Measurements from ENCODE around the gene MRPL11. TPM values are rescaled to one million over a fixed set of nuclear protein-coding genes. Genes with fewer than 3 reads are reported as not detected.
A peak's percentile ranks its signal among the peaks of the same experiment; 100 is the strongest.
"Not testable (repeated sequence)": the region's sequence is repeated elsewhere in the genome, so short reads cannot be mapped to it uniquely, and the experiment has no call there.

MRPL11 gene
- total and polyA plus RNA-seq, 4 donors: 32.7 to 56.8 (median 41.2) TPM

GRCh38 chr11:66466225-66467033 is 27.8 kb upstream of the MRPL11 start, which contains the start of gene PELI3:
Gene PELI3 (plus strand): TSS chr11:66466905. CDS start chr11:66468129, 1,224 bp downstream.
- H3K27ac ChIP-seq (ENCODE audit: low read depth in 1 of 2, low read length in 1 of 2): peak within 1 kb of the TSS; percentile 11 to 35
- ATAC-seq (ENCODE audit: insufficient read depth, low FRiP score) (peak; percentile 95), DNase-seq (peak; percentile 96 to 98 (median 97))
- H3K4me1 ChIP-seq (ENCODE audit: control insufficient read depth in 5 of 5, insufficient read depth in 5 of 5, low read length in 5 of 5): peaks cover 0 to 11% (median 6%) of the 10 kb centered on the region in 5 donors
- H3K9ac ChIP-seq (ENCODE audit: insufficient read depth in 1 of 2, low read length in 2 of 2): peak within 1 kb of the TSS; percentile 42 to 55
- TF ChIP-seq CTCF (IDR thresholded peaks at IDR 0.05; ENCODE audit: control extremely low read depth, extremely low read depth): no peak
- no peaks in the 10 kb centered on the region for H3K27me3 ChIP-seq (ENCODE audit: control insufficient read depth in 3 of 3, insufficient read depth in 3 of 3, low read length in 2 of 3)
- H3K4me3 ChIP-seq: peak within 1 kb of the TSS; percentile 43
- WGBS, 2 donors: 1% methylated on average over 41 to 63 of the region's 63 CpGs
- peaks cover 0 to 5% (median 2%) of the 10 kb centered on the region in 4 donors for H3K36me3 ChIP-seq (ENCODE audit: control insufficient read depth in 4 of 4, insufficient read depth in 4 of 4, low read length in 4 of 4)
- no peaks in the 10 kb centered on the region for H3K9me3 ChIP-seq (ENCODE audit: control insufficient read depth in 4 of 4, insufficient read depth in 3 of 4, low read length in 3 of 4)

GRCh38 chr11:66465373-66466224 is 27.0 kb upstream of the MRPL11 start:
- no peak overlapping the region for H3K27ac ChIP-seq (ENCODE audit: low read depth in 1 of 2, low read length in 1 of 2)
- no peak for DNase-seq
- WGBS, 2 donors: 45 to 49% methylated on average over 18 to 19 of the region's 19 CpGs
- peaks cover 0 to 11% (median 6%) of the 10 kb centered on the region in 5 donors for H3K4me1 ChIP-seq (ENCODE audit: control insufficient read depth in 5 of 5, insufficient read depth in 5 of 5, low read length in 5 of 5)
- no peak for ATAC-seq (ENCODE audit: insufficient read depth, low FRiP score)
- H3K9me3 ChIP-seq (ENCODE audit: control insufficient read depth in 4 of 4, insufficient read depth in 3 of 4, low read length in 3 of 4): no peaks in the 10 kb centered on the region
- H3K9ac ChIP-seq (ENCODE audit: insufficient read depth in 1 of 2, low read length in 2 of 2): peak overlapping the region in 1 of 2 donors; percentile 42
- H3K27me3 ChIP-seq (ENCODE audit: control insufficient read depth in 3 of 3, insufficient read depth in 3 of 3, low read length in 2 of 3): no peaks in the 10 kb centered on the region
- no peak overlapping the region for H3K4me3 ChIP-seq
- no peak for TF ChIP-seq CTCF (IDR thresholded peaks at IDR 0.05; ENCODE audit: control extremely low read depth, extremely low read depth)
- H3K36me3 ChIP-seq (ENCODE audit: control insufficient read depth in 4 of 4, insufficient read depth in 4 of 4, low read length in 4 of 4): peaks cover 0 to 5% (median 2%) of the 10 kb centered on the region in 4 donors

GRCh38 chr11:66464916-66465315 is 26.3 kb upstream of the MRPL11 start:
- Histone ChIP-seq H3K27me3 (ENCODE audit: control insufficient read depth in 3 of 3, insufficient read depth in 3 of 3, low read length in 2 of 3) (no peaks in the 10 kb centered on the region), H3K36me3 (ENCODE audit: control insufficient read depth in 4 of 4, insufficient read depth in 4 of 4, low read length in 4 of 4) (peaks cover 0 to 5% (median 0%) of the 10 kb centered on the region in 4 donors), H3K4me3 (no peak overlapping the region), H3K4me1 (ENCODE audit: control insufficient read depth in 5 of 5, insufficient read depth in 5 of 5, low read length in 5 of 5) (peaks cover 0 to 11% (median 6%) of the 10 kb centered on the region in 5 donors), H3K27ac (ENCODE audit: low read depth in 1 of 2, low read length in 1 of 2) (no peak overlapping the region), H3K9ac (ENCODE audit: insufficient read depth in 1 of 2, low read length in 2 of 2) (no peak overlapping the region), H3K9me3 (ENCODE audit: control insufficient read depth in 4 of 4, insufficient read depth in 3 of 4, low read length in 3 of 4) (no peaks in the 10 kb centered on the region)
- ATAC-seq (ENCODE audit: insufficient read depth, low FRiP score): no peak
- 60 to 100% methylated on average over 1 of the region's 1 CpG for WGBS, 2 donors
- TF ChIP-seq CTCF (IDR thresholded peaks at IDR 0.05; ENCODE audit: control extremely low read depth, extremely low read depth): no peak
- DNase-seq: no peak

- DNase-seq; H3K4me3 ChIP-seq; H3K9ac ChIP-seq (ENCODE audit: insufficient read depth in 1 of 2, low read length in 2 of 2); H3K27ac ChIP-seq (ENCODE audit: low read depth in 1 of 2, low read length in 1 of 2); H3K9me3 ChIP-seq (ENCODE audit: control insufficient read depth in 4 of 4, insufficient read depth in 3 of 4, low read length in 3 of 4); H3K27me3 ChIP-seq (ENCODE audit: control insufficient read depth in 3 of 3, insufficient read depth in 3 of 3, low read length in 2 of 3); H3K36me3 ChIP-seq (ENCODE audit: control insufficient read depth in 4 of 4, insufficient read depth in 4 of 4, low read length in 4 of 4); ATAC-seq (ENCODE audit: insufficient read depth, low FRiP score): not testable (repeated sequence)
- peaks cover 0 to 11% (median 6%) of the 10 kb centered on the region in 5 donors for H3K4me1 ChIP-seq (ENCODE audit: control insufficient read depth in 5 of 5, insufficient read depth in 5 of 5, low read length in 5 of 5)
- WGBS, 2 donors: 78 to 90% methylated on average over 5 of the region's 5 CpGs
These were observed 25.5 kb upstream of the MRPL11 start for GRCh38 chr11:66464116-66464515.
